IMR-90 (cell line): ENCODE data around the gene C3orf85. TPM values are rescaled to one million over a fixed set of nuclear protein-coding genes. Genes with fewer than 3 reads are reported as not detected.

Experiments
- ATAC-seq: fragments of 200-7000 bp; cut with Tn5 transposase; 2 replicates; pipeline ENCODE4 v1.9.1; 2020; ENCODE audit warnings: low read depth, mild to moderate bottlenecking, moderate library complexity
- BruUV-seq: library from RNA; stranded (reverse); fragments of 400-500 nt; replicated peaks from 2 replicates; lab custom pipeline; 2021; lab: Mats Ljungman, UMichigan
- CTCF ChIA-PET: fragments of 300-600 bp; formaldehyde crosslinking; extraction: SDS; loops from one replicate; lab custom pipeline; 2021; ENCODE audit warnings: antibody characterized with exemption; lab: Yijun Ruan, JAX
- POLR2A ChIA-PET: fragments of 300-600 bp; sonication (Branson Sonifier 250); formaldehyde crosslinking; loops from one replicate; lab custom pipeline; 2022; ENCODE audit warnings: antibody characterized with exemption; ENCODE audit not compliant: unreplicated experiment; lab: Charles Lee
- DNase-seq: peaks from one replicate; pipeline ENCODE4 v3.0.0; 2013
- H2AFZ ChIP-seq: replicated peaks from 2 replicates; pipeline ENCODE3; 2013; ENCODE audit warnings: low read length, mild to moderate bottlenecking; ENCODE audit not compliant: poor library complexity
- H2AK5ac ChIP-seq: 2 replicates; pipeline ENCODE4 v1.6.1; 2013; ENCODE audit warnings: low read depth, low read length, inconsistent platforms
- H2AK9ac ChIP-seq: replicated peaks from 2 replicates; pipeline ENCODE3; 2013; ENCODE audit warnings: mild to moderate bottlenecking, low read depth, low read length, moderate library complexity; ENCODE audit not compliant: poor library complexity
- H2BK120ac ChIP-seq: 2 replicates; pipeline ENCODE4 v1.6.1; 2013; ENCODE audit warnings: low read depth, low read length, inconsistent platforms
- H2BK15ac ChIP-seq: 3 replicates; pipeline ENCODE4 v1.6.1; 2013; ENCODE audit warnings: low read depth, low read length, inconsistent platforms
- H2BK20ac ChIP-seq: 2 replicates; pipeline ENCODE4 v1.6.1; 2013; ENCODE audit warnings: low read depth, mild to moderate bottlenecking, inconsistent platforms, low read length, moderate library complexity
- H2BK5ac ChIP-seq: 2 replicates; pipeline ENCODE4 v1.6.1; 2013; ENCODE audit warnings: mild to moderate bottlenecking, low read depth, low read length, inconsistent platforms; ENCODE audit not compliant: poor library complexity, severe bottlenecking
- H3K14ac ChIP-seq: replicated peaks from 2 replicates; pipeline ENCODE4 v1.6.1; 2013; ENCODE audit warnings: low read depth, low read length, inconsistent platforms
- H3K18ac ChIP-seq: 2 replicates; pipeline ENCODE4 v1.6.1; 2013; ENCODE audit warnings: low read depth, low read length, control low read depth
- H3K23ac ChIP-seq: 2 replicates; pipeline ENCODE4 v1.6.1; 2013; ENCODE audit warnings: low read depth, low read length, inconsistent platforms
- H3K27ac ChIP-seq: 2 replicates; pipeline ENCODE4 v1.5.1; 2013; ENCODE audit warnings: mild to moderate bottlenecking, control low read depth, low read length; ENCODE audit not compliant: insufficient read depth
- H3K27me3 ChIP-seq: 2 replicates; pipeline ENCODE4 v1.6.1; 2013; ENCODE audit warnings: low read length; ENCODE audit not compliant: control insufficient read depth, insufficient read depth
- H3K36me3 ChIP-seq: 2 replicates; pipeline ENCODE4 v1.6.1; 2013; ENCODE audit warnings: low read length, mixed read lengths; ENCODE audit not compliant: control insufficient read depth, insufficient read depth
- H3K4ac ChIP-seq: 2 replicates; pipeline ENCODE4 v1.6.1; 2013; ENCODE audit warnings: low read depth, low read length, inconsistent platforms
- H3K4me1 ChIP-seq: 2 replicates; pipeline ENCODE4 v1.6.1; 2013; ENCODE audit warnings: low read length, mixed read lengths; ENCODE audit not compliant: control insufficient read depth, insufficient read depth
- H3K4me2 ChIP-seq: 2 replicates; pipeline ENCODE4 v1.6.1; 2013; ENCODE audit warnings: low read depth, mild to moderate bottlenecking, control low read depth, low read length, moderate library complexity
- H3K4me3 ChIP-seq: 2 replicates; pipeline ENCODE4 v1.5.1; 2013; ENCODE audit warnings: low read depth, mild to moderate bottlenecking, control low read depth, low read length, moderate library complexity; ENCODE audit not compliant: insufficient read depth
- H3K56ac ChIP-seq: 2 replicates; pipeline ENCODE4 v1.6.1; 2013; ENCODE audit warnings: low read length, inconsistent platforms; ENCODE audit not compliant: insufficient read depth; ENCODE audit errors: extremely low read depth
- H3K79me1 ChIP-seq, 2 experiments: 2 replicates each; pipeline ENCODE4 v1.6.1; 2013; ENCODE audit warnings: low read length in 2 of 2, inconsistent platforms in 1 of 2, low read depth in 1 of 2
- H3K9ac ChIP-seq: 2 replicates; pipeline ENCODE4 v1.6.1; 2013; ENCODE audit warnings: low read depth, low read length, control low read depth
- H3K9me1 ChIP-seq: 2 replicates; pipeline ENCODE4 v1.6.1; 2013; ENCODE audit warnings: low read length, inconsistent platforms; ENCODE audit not compliant: insufficient read depth
- H3K9me3 ChIP-seq: 2 replicates; pipeline ENCODE4 v1.6.1; 2013; ENCODE audit warnings: low read length; ENCODE audit not compliant: control insufficient read depth, insufficient read depth
- H4K20me1 ChIP-seq: 2 replicates; pipeline ENCODE4 v1.6.1; 2013; ENCODE audit warnings: low read length, inconsistent platforms; ENCODE audit not compliant: insufficient read depth
- H4K5ac ChIP-seq: 2 replicates; pipeline ENCODE4 v1.6.1; 2013; ENCODE audit warnings: mild to moderate bottlenecking, low read depth, low read length, control low read depth
- H4K8ac ChIP-seq, 2 experiments: 2 replicates each; pipeline ENCODE4 v1.6.1; 2013; ENCODE audit warnings: low read depth in 2 of 2, low read length in 2 of 2, control low read depth in 1 of 2, inconsistent platforms in 1 of 2
- H4K91ac ChIP-seq: 2 replicates; pipeline ENCODE4 v1.6.1; 2013; ENCODE audit warnings: low read depth, low read length, inconsistent platforms; ENCODE audit not compliant: insufficient read depth
- CEBPB ChIP-seq: IDR thresholded peaks from 2 replicates; pipeline ENCODE4 v1.6.1; 2012; ENCODE audit warnings: low read depth, low read length, improper control_type of control experiment
- CHD1 ChIP-seq: IDR thresholded peaks from 2 replicates; pipeline ENCODE4 v1.6.1; 2012; ENCODE audit warnings: low read depth, low read length, improper control_type of control experiment
- FOS ChIP-seq: fragments of 150-350 bp; IDR thresholded peaks from 2 replicates; pipeline ENCODE4 v1.6.1; 2016; ENCODE audit warnings: low read depth, low read length
- MAFK ChIP-seq: IDR thresholded peaks from 2 replicates; pipeline ENCODE4 v1.6.1; 2012; ENCODE audit warnings: low read depth, low read length, improper control_type of control experiment
- MAZ ChIP-seq: IDR thresholded peaks from 2 replicates; pipeline ENCODE4 v1.6.1; 2012; ENCODE audit warnings: low read depth, mild to moderate bottlenecking, low read length, improper control_type of control experiment, moderate library complexity, borderline replicate concordance
- MXI1 ChIP-seq: IDR thresholded peaks from 2 replicates; pipeline ENCODE4 v1.6.1; 2012; ENCODE audit warnings: low read depth, mild to moderate bottlenecking, low read length, moderate library complexity, borderline replicate concordance
- RAD21 ChIP-seq: IDR thresholded peaks from 2 replicates; pipeline ENCODE4 v1.6.1; 2012; ENCODE audit warnings: low read length, improper control_type of control experiment
- RFX5 ChIP-seq: IDR thresholded peaks from 2 replicates; pipeline ENCODE4 v1.8.0; 2012; ENCODE audit warnings: low read depth, mild to moderate bottlenecking, low read length, moderate library complexity
- SMC3 ChIP-seq: fragments of 150-350 bp; IDR thresholded peaks from 2 replicates; pipeline ENCODE4 v1.6.1; 2016; ENCODE audit warnings: low read depth, mild to moderate bottlenecking, antibody characterized with exemption, low read length, moderate library complexity
- WGBS, 2 experiments: methylation state at CpG; one replicate each; pipeline versions ENCODE4 v1.1.5 to v1.1.7; 2013; ENCODE audit warnings: missing lambda C conversion rate in 2 of 2; ENCODE audit not compliant: insufficient read length in 1 of 2; ENCODE audit errors: extremely low coverage in 2 of 2; 5-methylcytosine and 5-hydroxymethylcytosine counted together
- dilution Hi-C: fragments of 300-500 bp; cut with HindIII; formaldehyde crosslinking; loops from one replicate; pipeline ENCODE4 v1.14.3; 2018; ENCODE audit warnings: low sequenced_read_pairs; ENCODE audit not compliant: unreplicated experiment
- in situ Hi-C: fragments of 300-500 bp; cut with MboI; formaldehyde crosslinking; loops from 3 replicates; pipeline ENCODE4 v1.14.3; 2019; ENCODE audit warnings: low sequenced_read_pairs, inconsistent platforms, mixed read lengths
- intact Hi-C: fragments of 100-400 bp; cut with micrococcal nuclease; formaldehyde crosslinking; loops from 2 replicates; pipeline ENCODE4 v1.10.0; 2022
- polyA plus RNA-seq, 3 experiments: library from polyadenylated mRNA; depleted of rRNA; stranded (reverse); fragments of >200 nt; gene quantifications; 2 replicates each; pipeline ENCODE4 v1.2.3, GENCODE V29; 2012; ENCODE audit warnings: low replicate concordance in 1 of 3
- total RNA-seq: library from RNA; depleted of rRNA; stranded (reverse); fragments of >200 nt; gene quantifications from 2 replicates; pipeline ENCODE4 v1.2.3, GENCODE V29; 2012
- TF ChIP-seq, protein P1 (sequence below): conservative IDR thresholded peaks from 2 replicates; pipeline ENCODE4 v1.5.1; 2012; ENCODE audit warnings: mild to moderate bottlenecking, low read depth, low read length, improper control_type of control experiment
- TF ChIP-seq, protein P2 (sequence below): fragments of 150-350 bp; IDR thresholded peaks from 2 replicates; pipeline ENCODE4 v1.6.1; 2016; ENCODE audit warnings: low read depth, mild to moderate bottlenecking, low read length, moderate library complexity, borderline replicate concordance

Gene C3orf85
- total and polyA plus RNA-seq, 2 of the 4 experiments (the other 2 are of a cell fraction) = not detected

DNA sequence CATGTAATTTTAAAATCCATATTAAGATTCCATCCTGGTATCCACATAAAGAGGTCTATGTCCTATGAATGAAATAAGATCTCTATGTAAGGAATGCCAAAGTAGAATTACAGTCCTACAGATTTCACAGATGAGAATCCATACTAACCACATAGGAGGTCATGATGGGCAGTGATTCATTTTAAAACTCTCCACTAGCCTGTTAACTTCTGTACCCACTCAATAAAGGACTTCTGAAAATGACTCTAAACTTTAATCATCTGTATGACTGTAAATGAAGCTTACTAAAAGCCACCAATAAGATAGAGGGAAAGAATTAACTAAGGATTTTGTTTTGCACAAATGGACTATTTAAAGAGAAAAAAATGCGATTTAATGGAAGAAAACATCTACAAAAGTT, 47.3 kb upstream of the C3orf85 start:
- Histone ChIP-seq H2BK5ac (no peak overlapping the region), H3K23ac (no peak overlapping the region), H3K4me3 (no peak overlapping the region), H3K4me2 (no peak overlapping the region), H3K9ac (no peak overlapping the region), H2BK15ac (no peak overlapping the region), H2BK120ac (no peak overlapping the region), H3K56ac (no peak overlapping the region), H2AFZ (no peak overlapping the region), H3K14ac (no peak overlapping the region), H3K4me1 (no peaks in the 10 kb centered on the region), H3K9me1 (no peaks in the 10 kb centered on the region), H2BK20ac (no peak overlapping the region), H3K4ac (no peak overlapping the region), H2AK9ac (no peak overlapping the region), H3K27ac (no peak overlapping the region), H4K5ac (no peak overlapping the region), H4K8ac (no peak overlapping the region), H3K18ac (no peak overlapping the region), H3K79me1 (no peaks in the 10 kb centered on the region), H3K9me3 (no peaks in the 10 kb centered on the region), H3K36me3 (no peaks in the 10 kb centered on the region), H2AK5ac (no peak overlapping the region), H3K27me3 (no peaks in the 10 kb centered on the region), H4K91ac (no peak overlapping the region), H4K20me1 (no peaks in the 10 kb centered on the region)
- dilution Hi-C loops = no loop called here
- no peak for DNase-seq
- no TSS peak for BruUV-seq
- POLR2A ChIA-PET = no interaction called here
- no CpG with 5 or more reads among the region's 1 CpG for WGBS, 2 experiments
- ATAC-seq = no peak
- intact Hi-C loops = no loop called here
- CTCF ChIA-PET = no interaction called here
- TF ChIP-seq SMC3 = no peak
- no peak for TF ChIP-seq CHD1
- no peak for TF ChIP-seq MAFK
- no peak for TF ChIP-seq FOS
- TF ChIP-seq, protein P1, sequence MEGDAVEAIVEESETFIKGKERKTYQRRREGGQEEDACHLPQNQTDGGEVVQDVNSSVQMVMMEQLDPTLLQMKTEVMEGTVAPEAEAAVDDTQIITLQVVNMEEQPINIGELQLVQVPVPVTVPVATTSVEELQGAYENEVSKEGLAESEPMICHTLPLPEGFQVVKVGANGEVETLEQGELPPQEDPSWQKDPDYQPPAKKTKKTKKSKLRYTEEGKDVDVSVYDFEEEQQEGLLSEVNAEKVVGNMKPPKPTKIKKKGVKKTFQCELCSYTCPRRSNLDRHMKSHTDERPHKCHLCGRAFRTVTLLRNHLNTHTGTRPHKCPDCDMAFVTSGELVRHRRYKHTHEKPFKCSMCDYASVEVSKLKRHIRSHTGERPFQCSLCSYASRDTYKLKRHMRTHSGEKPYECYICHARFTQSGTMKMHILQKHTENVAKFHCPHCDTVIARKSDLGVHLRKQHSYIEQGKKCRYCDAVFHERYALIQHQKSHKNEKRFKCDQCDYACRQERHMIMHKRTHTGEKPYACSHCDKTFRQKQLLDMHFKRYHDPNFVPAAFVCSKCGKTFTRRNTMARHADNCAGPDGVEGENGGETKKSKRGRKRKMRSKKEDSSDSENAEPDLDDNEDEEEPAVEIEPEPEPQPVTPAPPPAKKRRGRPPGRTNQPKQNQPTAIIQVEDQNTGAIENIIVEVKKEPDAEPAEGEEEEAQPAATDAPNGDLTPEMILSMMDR = no peak
- TF ChIP-seq, protein P2, sequence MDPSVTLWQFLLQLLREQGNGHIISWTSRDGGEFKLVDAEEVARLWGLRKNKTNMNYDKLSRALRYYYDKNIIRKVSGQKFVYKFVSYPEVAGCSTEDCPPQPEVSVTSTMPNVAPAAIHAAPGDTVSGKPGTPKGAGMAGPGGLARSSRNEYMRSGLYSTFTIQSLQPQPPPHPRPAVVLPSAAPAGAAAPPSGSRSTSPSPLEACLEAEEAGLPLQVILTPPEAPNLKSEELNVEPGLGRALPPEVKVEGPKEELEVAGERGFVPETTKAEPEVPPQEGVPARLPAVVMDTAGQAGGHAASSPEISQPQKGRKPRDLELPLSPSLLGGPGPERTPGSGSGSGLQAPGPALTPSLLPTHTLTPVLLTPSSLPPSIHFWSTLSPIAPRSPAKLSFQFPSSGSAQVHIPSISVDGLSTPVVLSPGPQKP = no peak
- TF ChIP-seq CEBPB = no peak
- TF ChIP-seq RAD21 = no peak
- TF ChIP-seq RFX5 = no peak
- no peak for TF ChIP-seq MAZ
- no peak for TF ChIP-seq MXI1
- in situ Hi-C loops = no loop called here
